GM19240 (cell line): ENCODE measurements around the gene XIRP2.
"Not testable (repeated sequence)": the region's sequence is repeated elsewhere in the genome, so short reads cannot be mapped to it uniquely, and the experiment has no call there.

Experiments used
- DNase-seq: peaks from one replicate; pipeline ENCODE4 v3.0.0; 2011; ENCODE audit warnings: low spot score; ENCODE audit not compliant: insufficient read length

The XIRP2 gene

DNA sequence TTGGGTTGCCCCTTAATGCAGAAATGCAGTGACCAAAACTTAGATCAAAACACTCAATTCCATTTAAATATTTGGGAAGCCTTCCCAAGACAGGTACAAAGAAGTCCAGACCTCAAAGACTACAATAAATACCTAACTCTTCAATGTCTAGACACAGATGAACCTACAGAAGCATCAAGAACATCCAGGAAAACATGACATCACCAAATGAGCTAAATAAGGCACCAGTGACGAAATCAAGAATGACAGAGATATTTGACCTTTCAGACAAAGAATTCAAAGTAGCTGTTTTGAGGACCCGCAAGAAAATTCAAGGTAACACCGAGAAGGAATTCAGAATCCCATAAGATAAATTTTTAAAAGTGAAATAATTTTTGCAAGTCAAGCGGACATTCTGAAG, 140.2 kb downstream of the XIRP2 start:
- no peak for DNase-seq

GRCh38 chr2:167034976-167035375, 146.7 kb downstream of the XIRP2 start:
- DNase-seq, result not testable (repeated sequence)

GRCh38 chr2:167048829-167049228, 160.5 kb downstream of the XIRP2 start:
- DNase-seq, result no peak

- DNase-seq, result no peak
These were observed 161.4 kb downstream of the XIRP2 start for GRCh38 chr2:167049659-167050058.

DNA sequence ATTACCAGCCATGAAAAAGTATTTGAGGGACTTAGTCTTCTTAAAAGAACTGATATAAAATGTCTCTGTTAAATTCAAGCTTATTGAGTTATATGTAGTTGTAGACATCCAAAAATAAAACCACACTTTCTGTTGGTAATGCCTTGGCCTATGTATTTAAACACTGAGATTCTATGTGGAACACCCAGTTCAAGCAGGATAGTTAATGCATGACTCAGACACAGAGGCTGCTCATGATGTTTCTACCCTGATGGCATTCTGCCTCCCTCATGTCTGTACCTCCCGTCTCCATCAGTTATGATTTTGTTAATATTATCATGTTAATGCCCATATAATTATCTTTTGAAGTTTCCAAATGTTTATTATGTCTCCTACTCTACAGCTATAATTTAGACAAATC, 164.5 kb downstream of the XIRP2 start:
- no peak for DNase-seq

DNA sequence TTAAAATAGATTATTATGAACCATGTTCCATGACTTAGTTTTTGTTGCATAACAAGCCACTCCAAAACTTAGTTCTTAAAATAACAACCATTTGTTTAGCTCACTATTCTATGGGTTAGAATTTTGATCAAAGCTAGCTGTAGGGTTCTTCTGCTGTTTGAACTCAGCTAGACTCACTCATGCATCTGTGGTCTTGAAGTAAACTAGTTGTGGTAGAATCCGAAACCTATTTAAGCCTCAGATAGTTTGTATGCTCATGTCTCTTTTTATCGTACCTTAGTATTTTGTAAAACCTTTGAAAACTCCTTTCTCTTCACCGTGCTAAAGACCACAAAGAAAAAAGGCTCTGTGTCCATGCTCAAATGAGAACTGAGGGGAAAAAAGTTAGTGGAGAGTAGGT, 166.6 kb downstream of the XIRP2 start:
- DNase-seq, result no peak

- no peak for DNase-seq
These were observed 169.2 kb downstream of the XIRP2 start for GRCh38 chr2:167057446-167057845.

- no peak for DNase-seq
These were observed 170.9 kb downstream of the XIRP2 start for GRCh38 chr2:167059173-167059572.

- DNase-seq, result no peak
These were observed 181.6 kb downstream of the XIRP2 start for GRCh38 chr2:167069855-167070254.

DNA sequence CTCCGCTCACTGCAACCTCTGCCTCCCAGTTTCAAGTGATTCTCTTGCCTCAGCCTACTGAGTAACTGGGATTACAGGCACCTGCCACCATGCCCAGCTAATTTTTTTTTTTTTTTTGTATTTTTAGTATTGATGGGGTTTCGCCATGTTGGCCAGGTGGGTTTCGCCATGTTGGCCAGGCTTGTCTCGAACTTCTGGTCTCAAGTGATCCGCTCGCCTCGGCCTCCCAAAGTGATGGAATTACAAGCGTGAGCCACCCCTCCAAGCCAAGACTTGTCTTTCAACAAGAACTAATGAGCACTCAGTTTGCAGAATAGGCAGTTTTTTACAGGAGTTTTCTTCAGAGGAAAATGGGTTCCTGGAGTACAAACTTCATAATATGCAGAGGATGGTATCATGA, 187.4 kb downstream of the XIRP2 start:
- DNase-seq, result not testable (repeated sequence)

DNA sequence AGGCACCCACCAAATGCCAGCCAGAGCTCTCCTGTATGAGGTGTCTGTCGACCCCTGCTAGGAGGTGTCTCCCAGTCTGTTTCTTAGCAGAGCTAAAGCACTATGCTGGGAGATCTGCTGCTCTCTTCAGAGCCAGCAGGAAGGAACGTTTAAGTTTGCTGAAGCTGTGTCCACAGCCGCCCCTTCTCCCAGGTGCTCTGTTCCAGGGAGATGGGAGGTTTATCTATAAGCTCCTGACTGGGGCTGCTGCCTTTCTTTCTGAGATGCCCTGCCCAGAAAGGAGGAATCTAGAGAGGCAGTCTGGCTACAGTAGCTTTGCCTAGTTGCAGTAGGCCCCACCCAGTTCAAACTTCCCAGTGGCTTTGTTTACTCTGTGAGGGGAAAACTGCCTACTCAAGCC, 210.7 kb downstream of the XIRP2 start:
- not testable (repeated sequence) for DNase-seq

DNA sequence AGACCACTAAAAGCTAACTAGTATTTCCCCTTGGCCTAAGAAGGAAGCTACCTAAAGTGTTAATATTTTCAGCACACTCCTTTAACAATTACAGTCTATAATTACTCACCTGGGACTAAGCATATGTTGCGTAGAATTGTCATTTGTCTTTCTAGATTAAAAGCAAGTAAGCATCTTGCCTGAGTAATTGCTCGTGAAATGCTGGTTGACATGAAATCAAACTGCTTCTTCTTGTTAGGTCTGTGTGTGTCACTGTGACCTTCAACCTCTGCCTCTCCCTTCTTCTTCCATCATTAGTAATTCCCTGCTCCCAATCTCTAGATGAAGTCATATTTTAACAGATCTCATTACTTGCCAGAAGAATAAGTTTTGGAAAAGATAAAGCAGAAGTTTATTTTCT, 212.2 kb downstream of the XIRP2 start:
- no peak for DNase-seq

DNA sequence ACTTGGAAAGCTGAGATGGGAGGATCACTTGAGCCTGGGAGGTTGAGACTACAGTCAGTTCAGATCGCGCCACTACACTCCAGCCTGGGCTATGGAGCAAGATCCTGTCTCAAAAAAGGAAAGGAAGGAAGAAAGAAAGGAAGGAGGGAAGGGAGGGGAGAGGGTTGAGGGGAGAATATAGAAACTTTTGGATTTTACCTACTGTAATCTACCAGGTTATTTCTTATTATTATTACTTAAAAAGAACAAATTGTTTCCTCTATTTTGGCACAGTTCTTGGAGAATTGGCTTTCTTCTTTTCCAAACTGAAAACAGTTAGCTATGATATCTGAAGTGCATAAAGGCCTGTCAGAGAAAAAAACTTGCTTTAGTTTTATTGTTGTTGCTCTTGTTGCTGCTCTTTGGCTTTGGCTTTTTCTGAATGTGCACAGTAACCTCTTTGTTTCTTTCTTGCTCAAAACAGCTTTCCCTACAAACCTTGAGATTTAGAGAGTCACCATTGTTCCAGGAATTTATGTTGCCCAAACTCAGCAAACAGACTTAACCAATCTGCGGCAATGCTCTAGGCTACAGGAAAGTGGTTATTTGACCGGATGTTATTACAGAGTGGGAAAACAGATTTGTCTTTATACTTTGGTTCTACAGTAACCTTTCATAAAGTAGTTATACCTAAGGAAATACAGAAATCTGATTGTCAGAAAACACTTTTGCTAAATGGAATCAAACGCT, 214.9 kb downstream of the XIRP2 start:
- no peak for DNase-seq

GRCh38 chr2:167103757-167104133, 215.5 kb downstream of the XIRP2 start:
- no peak for DNase-seq

GRCh38 chr2:167104691-167105090, 216.4 kb downstream of the XIRP2 start:
- no peak for DNase-seq

GRCh38 chr2:167109682-167110081, 221.4 kb downstream of the XIRP2 start:
- DNase-seq, result not testable (repeated sequence)

GRCh38 chr2:167110345-167110744, 222.1 kb downstream of the XIRP2 start:
- no peak for DNase-seq

DNA sequence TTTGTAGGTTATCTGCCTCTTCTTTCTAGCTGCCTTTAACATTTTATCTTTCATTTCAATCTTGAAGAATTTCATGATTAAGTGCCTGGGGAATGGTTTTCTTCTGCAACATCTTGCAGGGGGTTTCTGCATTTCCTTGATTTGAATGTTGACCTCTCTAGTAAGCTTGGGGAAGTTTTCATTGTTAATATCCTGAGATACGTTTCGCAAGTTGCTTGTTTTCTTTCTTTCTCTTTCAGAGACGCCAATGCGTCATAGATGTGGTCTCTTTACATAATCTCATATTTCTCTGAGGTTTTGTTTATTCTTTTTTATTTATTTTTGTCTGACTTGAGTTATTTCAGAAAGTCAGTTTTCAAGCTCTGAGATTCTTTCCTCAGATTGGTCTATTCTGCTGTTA, 225.7 kb downstream of the XIRP2 start:
- no peak for DNase-seq

- no peak for DNase-seq
These were observed 227.3 kb downstream of the XIRP2 start for GRCh38 chr2:167115541-167115940.

DNA sequence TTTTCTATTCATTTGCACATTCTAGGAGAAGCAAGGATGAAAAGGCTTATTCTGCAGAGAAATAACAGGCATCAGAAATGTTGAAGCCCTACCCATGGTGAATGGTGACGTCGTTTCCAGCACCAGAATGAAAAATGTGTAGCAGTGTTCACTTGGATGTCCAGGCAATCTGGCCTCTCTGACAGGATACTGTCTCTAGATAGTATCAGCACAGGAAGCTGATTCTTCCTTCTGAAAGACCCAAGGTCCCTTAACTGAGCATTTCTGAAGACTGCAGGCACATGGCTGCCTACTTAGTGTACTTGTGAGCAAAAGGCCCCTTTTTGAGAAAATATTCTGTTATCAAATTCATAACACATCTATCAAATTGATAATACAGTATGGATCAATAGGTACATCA, 234.1 kb downstream of the XIRP2 start:
- no peak for DNase-seq

- no peak for DNase-seq
These were observed 237.9 kb downstream of the XIRP2 start for GRCh38 chr2:167126165-167126564.

DNA sequence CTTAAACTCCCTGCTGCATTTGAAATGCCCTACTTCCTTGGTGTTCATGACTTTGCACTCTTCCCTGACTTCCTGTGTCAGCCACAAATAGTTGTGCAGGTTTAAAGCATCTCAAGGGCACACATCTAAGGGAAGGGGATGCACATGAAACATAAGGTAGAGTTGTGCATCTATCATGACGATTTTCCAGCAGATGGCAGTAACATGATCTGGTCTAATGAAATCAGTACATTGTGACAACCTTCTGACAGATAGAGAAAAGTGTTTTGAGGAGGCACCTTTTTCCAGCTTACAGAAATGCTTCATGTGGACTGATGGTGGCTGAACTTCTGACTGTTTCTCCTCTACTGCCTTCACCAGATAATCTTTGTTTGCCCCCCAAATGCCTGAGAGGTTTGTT, 238.9 kb downstream of the XIRP2 start:
- no peak for DNase-seq

DNA sequence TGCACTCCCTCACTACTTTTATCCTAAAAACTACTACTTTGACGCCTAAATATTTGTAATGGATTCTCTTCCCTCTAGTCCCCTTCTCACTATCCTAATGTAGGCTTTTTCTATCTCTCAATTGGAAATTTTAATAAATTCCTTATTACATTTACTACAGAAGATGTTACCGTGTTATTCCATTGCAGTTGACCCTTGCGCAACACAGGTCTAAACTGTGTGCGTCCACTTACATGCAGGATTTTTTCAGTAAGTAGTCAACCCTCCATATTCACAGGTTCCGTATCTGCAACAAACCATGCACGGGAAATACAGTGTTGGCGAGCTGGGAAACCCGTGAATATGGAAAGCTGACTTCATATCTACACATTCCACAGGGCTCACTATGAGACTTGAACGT, 239.8 kb downstream of the XIRP2 start:
- no peak for DNase-seq

DNA sequence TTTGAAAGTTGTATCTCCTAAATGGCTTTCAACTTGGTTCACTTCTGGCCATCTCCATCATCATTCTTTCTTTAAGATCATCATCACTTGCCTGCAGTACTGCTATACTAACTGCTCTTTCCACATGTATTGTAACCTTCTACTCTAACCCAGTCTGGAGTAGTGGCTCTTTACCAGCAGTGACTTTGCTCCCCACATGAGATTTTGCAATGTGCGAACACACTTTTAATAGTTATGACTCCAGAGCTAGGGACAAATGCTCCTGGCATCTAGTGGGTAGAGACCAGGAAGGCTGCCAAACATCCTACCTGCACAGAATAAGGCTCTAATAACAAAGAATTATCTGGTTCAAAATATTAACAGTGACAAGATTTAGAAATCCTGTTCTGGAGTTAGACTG, 243.8 kb downstream of the XIRP2 start:
- DNase-seq, result no peak
